B cell (primary cell): ENCODE measurements around the gene PRR11. TPM values are rescaled to one million over a fixed set of nuclear protein-coding genes. Genes with fewer than 3 reads are reported as not detected.

ENCODE experiments used
- ATAC-seq: fragments of 200-7000 bp; cut with Tn5 transposase; one replicate; pipeline ENCODE4 v1.10.0; 2021; ENCODE audit warnings: low read depth, mild to moderate bottlenecking, moderate number of reproducible peaks, moderate library complexity
- CTCF ChIA-PET: fragments of 350-600 bp; sonication (Branson Sonifier 250); formaldehyde crosslinking; loops from one replicate; lab custom pipeline; 2021; ENCODE audit warnings: antibody characterized with exemption, inconsistent platforms; lab: Charles Lee
- POLR2A ChIA-PET: fragments of 350-600 bp; sonication (Branson Sonifier 250); formaldehyde crosslinking; loops from one replicate; lab custom pipeline; 2021; ENCODE audit warnings: antibody characterized with exemption; lab: Charles Lee
- DNase-seq: peaks from one replicate; pipeline ENCODE4 v3.0.0; 2013
- H2AFZ ChIP-seq: 2 replicates; pipeline ENCODE4 v1.6.1; 2012; ENCODE audit warnings: mild to moderate bottlenecking, low read depth, low read length; ENCODE audit not compliant: insufficient read depth, poor library complexity, severe bottlenecking
- H3K27ac ChIP-seq, 2 donors: 1 replicate in 1 of 2; 2 replicates in 1 of 2; pipeline ENCODE4 v1.5.1; 2012 to 2013; ENCODE audit warnings: low read length in 2 of 2, mild to moderate bottlenecking in 2 of 2, moderate library complexity in 1 of 2
- H3K27me3 ChIP-seq, 4 experiments: fragments of 200-600 bp in 1 of 4; sonication (generic) in 1 of 4; replicated peaks in 1 of 4; 1 replicate in 2 of 4; 2 replicates in 2 of 4; pipeline versions ENCODE4 v1.6.1 to v1.7.0; 2013 to 2016; ENCODE audit warnings: low read length in 3 of 4, mild to moderate bottlenecking in 2 of 4, mixed read lengths in 1 of 4, moderate library complexity in 1 of 4; ENCODE audit not compliant: insufficient read depth in 4 of 4, control insufficient read depth in 3 of 4; ENCODE audit errors: control extremely low read depth in 1 of 4
- H3K36me3 ChIP-seq, 2 experiments: replicated peaks in 1 of 2; 1 replicate in 1 of 2; 2 replicates in 1 of 2; pipeline versions ENCODE4 v1.6.1 to v1.7.1; 2013; ENCODE audit warnings: low read length in 1 of 2; ENCODE audit not compliant: insufficient read depth in 2 of 2, control insufficient read depth in 1 of 2; ENCODE audit errors: control extremely low read depth in 1 of 2, extremely low read depth in 1 of 2
- H3K4me1 ChIP-seq, 2 donors: fragments of 200-600 bp in 1 of 2; sonication (generic) in 1 of 2; 1 replicate in 1 of 2; 2 replicates in 1 of 2; pipeline versions ENCODE4 v1.5.1 to v1.6.1; 2013 to 2017; ENCODE audit warnings: low read length in 2 of 2; ENCODE audit not compliant: control insufficient read depth in 2 of 2, insufficient read depth in 2 of 2
- H3K4me2 ChIP-seq: replicated peaks from 2 replicates; pipeline ENCODE3; 2012; ENCODE audit warnings: mild to moderate bottlenecking, low read depth, low read length; ENCODE audit not compliant: poor library complexity, severe bottlenecking
- H3K4me3 ChIP-seq, 5 experiments: fragments of 200-600 bp in 1 of 5; sonication (generic) in 1 of 5; 1 replicate in 3 of 5; 2 replicates in 2 of 5; pipeline versions ENCODE4 v1.5.1 to v1.7.0; 2011 to 2016; ENCODE audit warnings: low read length in 4 of 5, mild to moderate bottlenecking in 4 of 5, low read depth in 2 of 5, control low read depth in 1 of 5, moderate library complexity in 1 of 5; ENCODE audit not compliant: insufficient read depth in 1 of 5; ENCODE audit errors: control extremely low read depth in 1 of 5, extremely low read depth in 1 of 5
- H3K79me2 ChIP-seq: fragments of 200-600 bp; sonication (generic); one replicate; pipeline ENCODE4 v1.6.0; 2016; ENCODE audit warnings: low read length; ENCODE audit not compliant: control insufficient read depth, insufficient read depth
- H3K9ac ChIP-seq: fragments of 200-600 bp; sonication (generic); 2 replicates; pipeline ENCODE4 v1.6.1; 2017; ENCODE audit warnings: mild to moderate bottlenecking, low read length, moderate library complexity
- H3K9me3 ChIP-seq, 3 donors: one replicate each; pipeline versions ENCODE4 v1.6.1 to v1.7.1; 2013; ENCODE audit warnings: low read length in 2 of 3; ENCODE audit not compliant: control insufficient read depth in 2 of 3, insufficient read depth in 1 of 3; ENCODE audit errors: control extremely low read depth in 1 of 3
- H4K20me1 ChIP-seq: 2 replicates; pipeline ENCODE4 v1.6.0; 2012; ENCODE audit warnings: mild to moderate bottlenecking, low read length; ENCODE audit not compliant: insufficient read depth, control insufficient read depth, poor library complexity, severe bottlenecking
- H3K27ac Mint-ChIP-seq: one replicate; pipeline ENCODE4 v1.8.0; 2021; ENCODE audit warnings: mixed read lengths
- H3K27me3 Mint-ChIP-seq: one replicate; pipeline ENCODE4 v1.8.0; 2021; ENCODE audit warnings: mixed read lengths
- H3K4me1 Mint-ChIP-seq: one replicate; pipeline ENCODE4 v1.8.0; 2021; ENCODE audit warnings: mixed read lengths
- H3K4me3 Mint-ChIP-seq: one replicate; pipeline ENCODE4 v1.8.0; 2021; ENCODE audit warnings: mixed read lengths
- H3K9me3 Mint-ChIP-seq: one replicate; pipeline ENCODE4 v1.8.0; 2022; ENCODE audit warnings: mixed read lengths; ENCODE audit not compliant: insufficient read depth
- EZH2 ChIP-seq: IDR thresholded peaks from 2 replicates; pipeline ENCODE4 v1.6.1; 2012; ENCODE audit warnings: borderline replicate concordance, low read depth, mild to moderate bottlenecking, moderate library complexity, low read length; ENCODE audit not compliant: insufficient read depth, poor library complexity, severe bottlenecking
- WGBS: methylation state at CpG from one replicate; pipeline ENCODE4 v1.1.5; 2013; ENCODE audit warnings: missing lambda C conversion rate; ENCODE audit not compliant: insufficient coverage; 5-methylcytosine and 5-hydroxymethylcytosine counted together
- intact Hi-C: fragments of 100-400 bp; cut with micrococcal nuclease; formaldehyde crosslinking; loops from one replicate; pipeline ENCODE4 v1.10.0; 2022
- polyA plus RNA-seq: library from polyadenylated mRNA; depleted of rRNA; stranded (reverse); fragments of >200 nt; gene quantifications from 2 replicates; pipeline ENCODE4 v1.2.3, GENCODE V29; 2012
- total RNA-seq, 2 donors: library from RNA; stranded (reverse); fragments of 120-200 nt in 1 of 2; gene quantifications; 1 replicate in 1 of 2; 2 replicates in 1 of 2; pipeline versions ENCODE4 v1.2.3 to v1.2.4, GENCODE V29; 2013 to 2022
- TF ChIP-seq, protein P1 (sequence below): fragments of 200-600 bp; IDR thresholded peaks from one replicate; pipeline ENCODE4 v1.8.0; 2022; ENCODE audit warnings: antibody characterized with exemption, mild to moderate bottlenecking

Gene PRR11
- total and polyA plus RNA-seq, 2 donors (not counting 1 experiment from before 2014, with no cell fraction given), result 1.2 to 1.5 TPM

DNA sequence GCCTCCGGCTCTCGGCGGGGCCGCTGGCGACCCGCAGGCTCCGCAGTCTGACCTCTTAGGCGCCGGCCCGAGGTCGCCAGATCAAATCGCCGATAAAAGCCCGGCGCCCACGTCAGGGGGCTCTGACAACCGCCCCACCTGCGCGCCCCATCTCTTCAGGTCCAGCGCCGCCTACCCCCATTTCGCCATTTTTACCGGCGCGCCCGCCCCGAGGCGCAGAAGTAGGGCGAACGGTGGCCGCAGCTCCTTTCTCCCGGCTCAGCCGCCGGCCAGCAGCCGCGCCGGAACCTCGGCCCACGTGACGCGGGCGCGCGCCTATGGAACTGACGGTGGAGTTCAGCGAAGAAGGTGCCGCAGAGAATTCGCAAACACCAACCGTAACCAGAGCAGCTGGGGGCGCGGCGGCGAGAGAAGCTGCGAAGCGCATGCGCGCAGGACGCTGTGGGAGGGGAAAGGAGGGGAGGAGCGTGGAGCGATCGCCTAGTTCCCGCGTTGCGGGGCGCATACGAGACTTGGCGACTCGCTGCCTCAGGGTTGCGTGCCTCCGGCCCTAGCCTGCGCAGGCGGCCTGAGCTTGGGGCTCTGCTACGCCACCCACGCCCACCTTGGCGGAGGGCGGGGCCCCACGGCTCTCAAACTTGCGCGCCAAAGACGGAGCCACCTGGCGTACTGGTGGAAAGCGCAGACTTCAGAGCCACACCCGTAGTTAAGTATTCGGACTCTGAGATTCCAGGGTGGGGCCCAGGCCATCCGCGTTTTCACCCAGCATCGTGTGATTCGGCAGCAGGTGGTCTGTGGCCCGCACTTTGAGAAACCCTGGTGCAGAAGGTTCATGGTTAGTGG, 48.9 kb upstream of the PRR11 start, which contains the start of gene TRIM37:
TSS of gene TRIM37 (minus strand) at position 418 of the 843 bp plus-strand sequence. CDS start 419 bp downstream, outside the sequence.
- H3K9me3 ChIP-seq, result no peaks in the 10 kb centered on the region
- H3K79me2 ChIP-seq, result peaks cover 22% of the 10 kb centered on the region
- Mint-ChIP-seq H3K27ac (peak within 1 kb of the TSS; percentile 93), H3K4me1 (peaks cover 27% of the 10 kb centered on the region), H3K4me3 (peak within 1 kb of the TSS; percentile 94), H3K9me3 (no peaks in the 10 kb centered on the region), H3K27me3 (no peaks in the 10 kb centered on the region)
- H3K4me1 ChIP-seq, result peaks cover 11 to 12% of the 10 kb centered on the region in 2 donors
- H3K27me3 ChIP-seq, result no peaks in the 10 kb centered on the region
- ATAC-seq (peak; percentile 96), DNase-seq (peak; percentile 100)
- WGBS, result under 1% methylated on average over 89 of the region's 89 CpGs
- peak within 1 kb of the TSS; percentile 93 for H3K9ac ChIP-seq
- CTCF ChIA-PET, result interaction anchor here (0.7 to 1.1 kb wide), 3 partner anchors 48 to 1571 kb away, joined by 3 to 10 read pairs (median 3); partner anchors contain the start of genes BCAS3, PRR11 and SKA2
- peak within 1 kb of the TSS; percentile 56 to 92 (median 83) for H3K4me3 ChIP-seq
- H4K20me1 ChIP-seq, result no peaks in the 10 kb centered on the region
- peak within 1 kb of the TSS; percentile 96 for H2AFZ ChIP-seq
- peak within 1 kb of the TSS; percentile 82 for H3K4me2 ChIP-seq
- TF ChIP-seq EZH2, result no peak
- TF ChIP-seq, protein P1, sequence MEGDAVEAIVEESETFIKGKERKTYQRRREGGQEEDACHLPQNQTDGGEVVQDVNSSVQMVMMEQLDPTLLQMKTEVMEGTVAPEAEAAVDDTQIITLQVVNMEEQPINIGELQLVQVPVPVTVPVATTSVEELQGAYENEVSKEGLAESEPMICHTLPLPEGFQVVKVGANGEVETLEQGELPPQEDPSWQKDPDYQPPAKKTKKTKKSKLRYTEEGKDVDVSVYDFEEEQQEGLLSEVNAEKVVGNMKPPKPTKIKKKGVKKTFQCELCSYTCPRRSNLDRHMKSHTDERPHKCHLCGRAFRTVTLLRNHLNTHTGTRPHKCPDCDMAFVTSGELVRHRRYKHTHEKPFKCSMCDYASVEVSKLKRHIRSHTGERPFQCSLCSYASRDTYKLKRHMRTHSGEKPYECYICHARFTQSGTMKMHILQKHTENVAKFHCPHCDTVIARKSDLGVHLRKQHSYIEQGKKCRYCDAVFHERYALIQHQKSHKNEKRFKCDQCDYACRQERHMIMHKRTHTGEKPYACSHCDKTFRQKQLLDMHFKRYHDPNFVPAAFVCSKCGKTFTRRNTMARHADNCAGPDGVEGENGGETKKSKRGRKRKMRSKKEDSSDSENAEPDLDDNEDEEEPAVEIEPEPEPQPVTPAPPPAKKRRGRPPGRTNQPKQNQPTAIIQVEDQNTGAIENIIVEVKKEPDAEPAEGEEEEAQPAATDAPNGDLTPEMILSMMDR, result no peak
- POLR2A ChIA-PET, result interaction anchor here (0.6 to 1.7 kb wide), 6 partner anchors 12 to 775 kb away, joined by 3 to 10 read pairs (median 6); partner anchors contain the start of genes SKA2 and SMG8
- peak within 1 kb of the TSS; percentile 86 to 88 for H3K27ac ChIP-seq
- intact Hi-C loops, result loop anchor here (1.0 to 10.0 kb wide), 5 partner anchors 49 to 1852 kb away; partner anchors contain the start of genes MSI2, PRR11, SKA2 and SMG8
- peaks cover 0 to 4% of the 10 kb centered on the region in 2 experiments for H3K36me3 ChIP-seq
